H9 (cell line): ENCODE data around the gene NOP58. TPM values are rescaled to one million over a fixed set of nuclear protein-coding genes. Genes with fewer than 3 reads are reported as not detected.

Source experiments
- DNase-seq: peaks from one replicate; pipeline ENCODE4 v3.0.0-alpha.2; 2017
- H2AFZ ChIP-seq: one replicate; pipeline ENCODE4 v1.6.1; 2013; ENCODE audit warnings: mild to moderate bottlenecking, low read length, control low read depth, moderate library complexity
- H2AK5ac ChIP-seq: 2 replicates; pipeline ENCODE4 v1.6.1; 2013; ENCODE audit warnings: low read length, control low read depth, mixed read lengths; ENCODE audit not compliant: insufficient read length
- H2BK120ac ChIP-seq: one replicate; pipeline ENCODE4 v1.6.1; 2013; ENCODE audit warnings: low read depth, mild to moderate bottlenecking, low read length, control low read depth, inconsistent platforms; ENCODE audit not compliant: poor library complexity, severe bottlenecking
- H2BK12ac ChIP-seq: 2 replicates; pipeline ENCODE4 v1.6.1; 2013; ENCODE audit warnings: low read length, control low read depth, mixed read lengths, low read depth; ENCODE audit not compliant: insufficient read length
- H2BK15ac ChIP-seq: 2 replicates; pipeline ENCODE4 v1.6.1; 2013; ENCODE audit warnings: low read depth, low read length, control low read depth
- H2BK20ac ChIP-seq: one replicate; pipeline ENCODE4 v1.6.1; 2013; ENCODE audit warnings: low read depth, mild to moderate bottlenecking, low read length, control low read depth, inconsistent platforms; ENCODE audit not compliant: poor library complexity, severe bottlenecking
- H2BK5ac ChIP-seq: 2 replicates; pipeline ENCODE4 v1.6.1; 2013; ENCODE audit warnings: low read length, control low read depth, mixed read lengths; ENCODE audit not compliant: insufficient read length
- H3K14ac ChIP-seq: 2 replicates; pipeline ENCODE4 v1.6.1; 2013; ENCODE audit warnings: low read length, control low read depth; ENCODE audit not compliant: insufficient read depth
- H3K18ac ChIP-seq: 2 replicates; pipeline ENCODE4 v1.6.1; 2013; ENCODE audit warnings: low read depth, mild to moderate bottlenecking, mixed read lengths, low read length, control low read depth; ENCODE audit not compliant: insufficient read length
- H3K23ac ChIP-seq: 2 replicates; pipeline ENCODE4 v1.6.1; 2013; ENCODE audit warnings: low read length, control low read depth, mixed read lengths, low read depth; ENCODE audit not compliant: insufficient read length
- H3K23me2 ChIP-seq: 2 replicates; pipeline ENCODE4 v1.6.1; 2013; ENCODE audit warnings: low read depth, mild to moderate bottlenecking, mixed read lengths, low read length, control low read depth; ENCODE audit not compliant: insufficient read length, poor library complexity, severe bottlenecking
- H3K27ac ChIP-seq: 2 replicates; pipeline ENCODE4 v1.5.1; 2013; ENCODE audit warnings: low read length, control low read depth, mixed read lengths, low read depth; ENCODE audit not compliant: insufficient read length
- H3K27me3 ChIP-seq: 2 replicates; pipeline ENCODE4 v1.6.1; 2013; ENCODE audit warnings: low read length, control low read depth, inconsistent platforms; ENCODE audit not compliant: insufficient read depth
- H3K4ac ChIP-seq: 2 replicates; pipeline ENCODE4 v1.6.1; 2013; ENCODE audit warnings: low read depth, mild to moderate bottlenecking, control low read depth, inconsistent platforms, low read length, moderate library complexity
- H3K4me1 ChIP-seq: 2 replicates; pipeline ENCODE4 v1.6.1; 2013; ENCODE audit warnings: low read length, control low read depth, inconsistent platforms; ENCODE audit not compliant: insufficient read depth
- H3K4me2 ChIP-seq: 2 replicates; pipeline ENCODE4 v1.6.1; 2013; ENCODE audit warnings: low read length, control low read depth, mixed read lengths; ENCODE audit not compliant: insufficient read length, insufficient read depth
- H3K56ac ChIP-seq: 2 replicates; pipeline ENCODE4 v1.6.1; 2013; ENCODE audit warnings: low read depth, mild to moderate bottlenecking, mixed read lengths, low read length, control low read depth; ENCODE audit not compliant: insufficient read length
- H3K79me1 ChIP-seq: 2 replicates; pipeline ENCODE4 v1.6.1; 2013; ENCODE audit warnings: low read depth, mild to moderate bottlenecking, moderate library complexity, low read length, control low read depth, inconsistent platforms; ENCODE audit not compliant: insufficient read depth, poor library complexity, severe bottlenecking
- H3K79me2 ChIP-seq: 2 replicates; pipeline ENCODE4 v1.6.1; 2013; ENCODE audit warnings: low read length, control low read depth, inconsistent platforms; ENCODE audit not compliant: insufficient read depth
- H3K9ac ChIP-seq: 2 replicates; pipeline ENCODE4 v1.6.1; 2013; ENCODE audit warnings: low read length, control low read depth, mixed read lengths; ENCODE audit not compliant: insufficient read length; ENCODE audit errors: extremely low read depth
- H3K9me3 ChIP-seq: one replicate; pipeline ENCODE4 v1.6.1; 2013; ENCODE audit warnings: low read depth, low read length, inconsistent platforms; ENCODE audit not compliant: control insufficient read depth
- H3T11ph ChIP-seq: one replicate; pipeline ENCODE4 v1.6.1; 2013; ENCODE audit warnings: mild to moderate bottlenecking, low read length, control low read depth, inconsistent platforms
- H4K20me1 ChIP-seq: one replicate; pipeline ENCODE4 v1.6.1; 2013; ENCODE audit not compliant: control insufficient read depth, insufficient read length, insufficient read depth
- H4K5ac ChIP-seq: 2 replicates; pipeline ENCODE4 v1.6.1; 2013; ENCODE audit warnings: low read depth, mild to moderate bottlenecking, mixed read lengths, low read length, control low read depth; ENCODE audit not compliant: insufficient read length
- H4K8ac ChIP-seq: replicated peaks from 2 replicates; pipeline ENCODE4 v1.6.1; 2013; ENCODE audit warnings: low read length, control low read depth, mixed read lengths, low read depth; ENCODE audit not compliant: insufficient read length
- H4K91ac ChIP-seq: 2 replicates; pipeline ENCODE4 v1.6.1; 2013; ENCODE audit warnings: low read depth, mild to moderate bottlenecking, moderate library complexity, mixed read lengths, low read length, control low read depth; ENCODE audit not compliant: insufficient read length
- H3K27ac Mint-ChIP-seq, 3 experiments: 2 replicates in 2 of 3; 3 replicates in 1 of 3; pipeline ENCODE4 v1.8.0; 2020 to 2021; ENCODE audit warnings: mixed read lengths in 3 of 3, mild to moderate bottlenecking in 1 of 3, moderate library complexity in 1 of 3
- H3K27me3 Mint-ChIP-seq: 2 replicates; pipeline ENCODE4 v1.8.0; 2021; ENCODE audit warnings: low read depth, mild to moderate bottlenecking, moderate library complexity, mixed read lengths
- H3K36me3 Mint-ChIP-seq, 3 experiments: 2 replicates in 2 of 3; 3 replicates in 1 of 3; pipeline ENCODE4 v1.8.0; 2020 to 2021; ENCODE audit warnings: low read depth in 3 of 3, mixed read lengths in 3 of 3; ENCODE audit not compliant: insufficient read depth in 1 of 3
- H3K4me1 Mint-ChIP-seq, 2 experiments: 2 replicates each; pipeline ENCODE4 v1.8.0; 2020; ENCODE audit warnings: mixed read lengths in 2 of 2
- H3K4me3 Mint-ChIP-seq, 2 experiments: 2 replicates in 1 of 2; 3 replicates in 1 of 2; pipeline ENCODE4 v1.8.0; 2020 to 2021; ENCODE audit warnings: mild to moderate bottlenecking in 2 of 2, mixed read lengths in 2 of 2, moderate library complexity in 1 of 2
- H3K9me3 Mint-ChIP-seq, 2 experiments: 2 replicates in 1 of 2; 3 replicates in 1 of 2; pipeline ENCODE4 v1.8.0; 2020; ENCODE audit warnings: mild to moderate bottlenecking in 2 of 2, mixed read lengths in 2 of 2, moderate library complexity in 1 of 2
- CTCF ChIP-seq: fragments of 200-600 bp; sonication (generic); conservative IDR thresholded peaks from 3 replicates; pipeline ENCODE4 v1.8.0; 2021; ENCODE audit warnings: antibody characterized with exemption, mild to moderate bottlenecking
- WGBS: extraction: QIAGEN DNeasy Blood & Tissue Kit; methylation state at CpG from one replicate; pipeline ENCODE4 v1.1.7; 2013; ENCODE audit warnings: missing lambda C conversion rate, low lambda C conversion rate, mixed read lengths; ENCODE audit not compliant: insufficient read length; ENCODE audit errors: extremely low coverage; 5-methylcytosine and 5-hydroxymethylcytosine counted together
- total RNA-seq: library from RNA; stranded (reverse); gene quantifications from 2 replicates; pipeline ENCODE4 v1.2.1, GENCODE V29; 2021

The NOP58 gene
- total RNA-seq, 1 experiment from 2014 or later = 168 TPM

DNA sequence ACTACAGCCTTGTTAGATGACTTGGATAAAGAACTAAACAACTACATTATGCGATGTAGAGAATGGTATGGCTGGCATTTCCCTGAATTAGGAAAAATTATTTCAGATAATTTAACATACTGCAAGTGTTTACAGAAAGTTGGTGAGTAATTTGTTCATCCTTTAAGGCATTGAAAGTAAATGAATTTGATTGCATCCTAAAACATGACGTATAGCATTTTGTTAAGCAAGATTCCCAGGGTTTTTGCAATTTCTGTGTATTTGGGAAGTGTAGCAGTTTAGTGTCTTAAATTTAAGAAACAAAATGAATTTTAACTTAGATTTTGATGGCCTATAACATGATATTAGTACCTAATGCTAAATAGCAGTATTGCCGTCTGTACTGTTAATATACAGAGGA, 24.8 kb downstream of the NOP58 start:
- Mint-ChIP-seq H3K9me3 (no peaks in the 10 kb centered on the region), H3K4me1 (no peaks in the 10 kb centered on the region), H3K27me3 (no peaks in the 10 kb centered on the region), H3K4me3 (no peak overlapping the region), H3K27ac (no peak overlapping the region), H3K36me3 (peaks cover 43 to 98% (median 83%) of the 10 kb centered on the region in 3 experiments)
- Histone ChIP-seq H3K9ac (no peak overlapping the region), H2BK120ac (no peak overlapping the region), H3K27me3 (no peaks in the 10 kb centered on the region), H3K23me2 (no peaks in the 10 kb centered on the region), H3K4me1 (no peaks in the 10 kb centered on the region), H2AK5ac (no peak overlapping the region), H3K4ac (no peak overlapping the region), H3K18ac (no peak overlapping the region), H3T11ph (no peak overlapping the region), H4K5ac (no peak overlapping the region), H2AFZ (no peak overlapping the region), H2BK12ac (no peak overlapping the region), H3K56ac (no peak overlapping the region), H4K20me1 (no peaks in the 10 kb centered on the region), H3K79me1 (no peaks in the 10 kb centered on the region), H3K14ac (no peak overlapping the region), H3K4me2 (no peak overlapping the region), H3K23ac (no peak overlapping the region), H2BK20ac (no peak overlapping the region), H4K91ac (no peak overlapping the region), H4K8ac (no peak overlapping the region), H2BK15ac (no peak overlapping the region), H2BK5ac (no peak overlapping the region), H3K27ac (no peak overlapping the region), H3K79me2 (no peaks in the 10 kb centered on the region), H3K9me3 (no peaks in the 10 kb centered on the region)
- WGBS = no CpG with 5 or more reads among the region's 3 CpGs
- TF ChIP-seq CTCF = no peak
- no peak for DNase-seq
